ENCODE data around the gene RTKN. TPM values are rescaled to one million over a fixed set of nuclear protein-coding genes. Genes with fewer than 3 reads are reported as not detected.

RTKN gene
- total RNA-seq, 6 donors from 2014 or later: 26.7 to 95.3 (median 34.0) TPM

- ATAC-seq (ENCODE audit: low FRiP score in 2 of 2) (no peak), DNase-seq (peak in 1 of 2 donors; percentile 42)
- no peaks in the 10 kb centered on the region for H3K9me3 ChIP-seq
- no peak for TF ChIP-seq EP300 (IDR thresholded peaks at IDR 0.05)
- TF ChIP-seq CTCF (IDR thresholded peaks at IDR 0.05): no peak
- no peak for TF ChIP-seq POLR2AphosphoS5 (IDR thresholded peaks at IDR 0.05)
- no peak for TF ChIP-seq POLR2A (IDR thresholded peaks at IDR 0.05)
- H3K36me3 ChIP-seq: peaks cover 3 to 63% (median 37%) of the 10 kb centered on the region in 4 donors
- no peak overlapping the region for H3K4me3 ChIP-seq
- WGBS, 2 donors: 89 to 94% methylated on average over 8 to 14 of the region's 14 CpGs
- H3K27ac ChIP-seq: no peak overlapping the region
- peaks cover 3 to 11% (median 8%) of the 10 kb centered on the region in 4 donors for H3K4me1 ChIP-seq
- H3K27me3 ChIP-seq: no peaks in the 10 kb centered on the region
Observed at GRCh38 chr2:74426181-74426758, 15.5 kb downstream of the RTKN start.

- no peak for ATAC-seq (ENCODE audit: low FRiP score in 2 of 2)
- Histone ChIP-seq H3K4me3 (no peak overlapping the region), H3K4me1 (peaks cover 6 to 15% (median 12%) of the 10 kb centered on the region in 4 donors), H3K36me3 (peaks cover 3 to 56% (median 31%) of the 10 kb centered on the region in 4 donors), H3K27ac (no peak overlapping the region), H3K27me3 (no peaks in the 10 kb centered on the region), H3K9me3 (no peaks in the 10 kb centered on the region)
- no peak for DNase-seq
- TF ChIP-seq POLR2AphosphoS5 (IDR thresholded peaks at IDR 0.05): no peak
- WGBS, 2 donors: 88 to 89% methylated on average over 5 to 7 of the region's 7 CpGs
Observed at GRCh38 chr2:74425523-74425922, 16.2 kb downstream of the RTKN start.

- H3K4me1 ChIP-seq: peaks cover 6 to 15% (median 12%) of the 10 kb centered on the region in 4 donors
- WGBS, 2 donors: 71 to 85% methylated on average over 1 to 5 of the region's 5 CpGs
- H3K27me3 ChIP-seq: no peaks in the 10 kb centered on the region
- no peak for TF ChIP-seq EP300 (IDR thresholded peaks at IDR 0.05)
- no peak for TF ChIP-seq POLR2A (IDR thresholded peaks at IDR 0.05)
- no peak for TF ChIP-seq CTCF (IDR thresholded peaks at IDR 0.05)
- no peak for TF ChIP-seq POLR2AphosphoS5 (IDR thresholded peaks at IDR 0.05)
- H3K36me3 ChIP-seq: peaks cover 3 to 50% (median 27%) of the 10 kb centered on the region in 4 donors
- DNase-seq (no peak), ATAC-seq (ENCODE audit: low FRiP score in 2 of 2) (no peak)
- no peak overlapping the region for H3K4me3 ChIP-seq
- H3K27ac ChIP-seq: no peak overlapping the region
- no peaks in the 10 kb centered on the region for H3K9me3 ChIP-seq
Observed at GRCh38 chr2:74424995-74425406, 16.7 kb downstream of the RTKN start.

- TF ChIP-seq POLR2A (IDR thresholded peaks at IDR 0.05) (no peak), POLR2AphosphoS5 (IDR thresholded peaks at IDR 0.05) (no peak), CTCF (IDR thresholded peaks at IDR 0.05) (no peak), EP300 (IDR thresholded peaks at IDR 0.05) (no peak)
- 88 to 92% methylated on average over 4 to 5 of the region's 5 CpGs for WGBS, 2 donors
- DNase-seq: no peak
Observed at GRCh38 chr2:74424139-74424992, 17.4 kb downstream of the RTKN start.

More at GRCh38 chr2:74424139-74424992, 17.4 kb downstream of the RTKN start:
- Histone ChIP-seq H3K27ac (no peak overlapping the region), H3K4me3 (no peak overlapping the region), H3K4me1 (peaks cover 6 to 15% (median 12%) of the 10 kb centered on the region in 4 donors), H3K36me3 (peaks cover under 1 to 44% (median 21%) of the 10 kb centered on the region in 4 donors), H3K9me3 (no peaks in the 10 kb centered on the region), H3K27me3 (no peaks in the 10 kb centered on the region)
- ATAC-seq (ENCODE audit: low FRiP score in 2 of 2): no peak

All from upper lobe of left lung (tissue), 6 donors.